Ovary (tissue), 3 donors: ENCODE measurements around the gene LRRC23.

Experiments used
- CTCF ChIP-seq, 3 donors: fragments of 450-650 bp in 2 of 3; fragments of 200-600 bp in 1 of 3; IDR thresholded peaks; one replicate each; pipeline versions ENCODE4 v1.5.1 to v1.8.0; 2016 to 2022; ENCODE audit warnings: antibody characterized with exemption in 3 of 3, mild to moderate bottlenecking in 1 of 3
- POLR2A ChIP-seq: fragments of 450-650 bp; IDR thresholded peaks from one replicate; pipeline ENCODE4 v1.6.1; 2017; ENCODE audit warnings: antibody characterized with exemption, mild to moderate bottlenecking, moderate library complexity
- donor health status: DM: no; HTN: no; CAD: no.

- no peak for TF ChIP-seq CTCF (IDR thresholded peaks at IDR 0.05)
- no peak for TF ChIP-seq POLR2A
These were observed 43.0 kb downstream of the LRRC23 start for GRCh38 chr12:6947615-6948014.
